Lower leg skin (tissue), 3 donors: ENCODE results near the gene MCIDAS.

Source experiments
- CTCF ChIP-seq, 3 donors: fragments of 450-650 bp; IDR thresholded peaks; one replicate each; pipeline ENCODE4 v1.5.1; 2016; ENCODE audit warnings: antibody characterized with exemption in 3 of 3, mild to moderate bottlenecking in 3 of 3, moderate library complexity in 2 of 3
- POLR2A ChIP-seq, 2 donors: fragments of 450-650 bp; IDR thresholded peaks; one replicate each; pipeline ENCODE4 v1.6.1; 2016 to 2017; ENCODE audit warnings: antibody characterized with exemption in 2 of 2, mild to moderate bottlenecking in 1 of 2, moderate library complexity in 1 of 2

GRCh38 chr5:55226027-55226933 is 835 bp downstream of the MCIDAS start:
- TF ChIP-seq CTCF (IDR thresholded peaks at IDR 0.05) (no peak), POLR2A (IDR thresholded peaks at IDR 0.05) (no peak)
